HG02759 (cell line): Measurements from ENCODE around the gene PTPN11.
"Not testable (repeated sequence)": the region's sequence is repeated elsewhere in the genome, so short reads cannot be mapped to it uniquely, and the experiment has no call there.

Experiments
- ATAC-seq: cut with Tn5 transposase; IDR thresholded peaks from one replicate; pipeline ENCODE4 v1.9.1; 2021; ENCODE audit warnings: mild to moderate bottlenecking, moderate library complexity; ENCODE audit not compliant: unreplicated experiment

The PTPN11 gene

DNA sequence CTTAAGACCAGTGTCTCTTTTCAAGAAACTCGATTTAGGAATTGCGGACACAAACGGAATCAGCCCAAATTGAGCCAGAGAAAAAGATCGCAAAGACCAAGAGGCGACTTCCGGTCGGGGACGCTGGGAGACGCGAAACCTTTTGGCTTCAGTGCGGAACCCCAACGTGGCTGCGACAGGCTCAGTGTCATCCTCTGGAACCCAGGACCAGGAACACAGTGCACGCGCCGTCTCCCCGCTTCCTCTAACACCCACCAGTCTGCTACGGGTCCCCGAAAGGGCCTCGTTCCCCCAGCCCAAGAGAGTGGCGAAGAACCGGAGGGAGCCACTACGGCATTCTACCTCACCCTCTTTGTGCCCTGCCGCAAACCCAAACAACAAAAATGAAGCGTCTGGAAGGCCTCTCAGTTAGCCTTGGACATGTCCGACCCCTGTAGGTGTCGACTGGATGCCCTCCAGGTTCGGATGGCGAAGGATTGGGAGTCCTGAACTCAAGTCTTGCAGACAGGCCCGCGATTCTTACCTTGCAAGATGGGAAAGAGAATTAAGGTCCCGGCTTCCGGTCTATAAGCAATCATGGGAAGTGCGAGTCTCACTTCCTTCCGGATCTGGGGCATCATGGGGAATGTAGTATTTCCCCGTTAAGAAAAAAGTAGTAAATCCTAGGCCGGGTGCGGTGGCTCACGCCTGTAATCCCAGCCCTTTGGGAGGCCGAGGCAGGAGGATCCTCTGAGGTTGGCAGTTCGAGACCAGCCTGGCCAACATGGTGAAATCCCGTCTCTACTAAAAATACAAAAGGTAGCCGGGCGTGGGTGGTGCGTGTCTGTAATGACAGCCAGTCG is 9.5 kb upstream of the PTPN11 start, which contains the start of gene RPL6:
TSS of gene RPL6 (minus strand) at position 542 of the 842 bp plus-strand sequence. CDS start 949 bp downstream, outside the sequence.
- peak; percentile 83 for ATAC-seq

DNA sequence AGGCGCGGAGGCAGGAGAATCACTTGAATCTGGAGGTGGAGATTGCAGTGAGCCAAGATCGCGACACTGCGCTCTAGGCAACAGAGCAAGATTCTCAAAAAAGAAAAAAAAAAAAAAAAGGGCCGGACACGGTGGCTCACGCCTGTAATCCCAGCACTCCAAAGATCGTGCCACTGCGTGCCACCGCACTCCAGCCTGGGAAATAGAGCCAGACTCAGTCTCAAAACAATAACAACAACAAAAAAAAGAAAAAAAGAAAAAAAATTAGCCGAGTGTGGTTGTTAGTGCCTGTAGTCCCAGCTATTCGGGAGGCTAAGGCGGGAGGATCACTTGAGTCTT is 8.9 kb upstream of the PTPN11 start:
- ATAC-seq = no peak

DNA sequence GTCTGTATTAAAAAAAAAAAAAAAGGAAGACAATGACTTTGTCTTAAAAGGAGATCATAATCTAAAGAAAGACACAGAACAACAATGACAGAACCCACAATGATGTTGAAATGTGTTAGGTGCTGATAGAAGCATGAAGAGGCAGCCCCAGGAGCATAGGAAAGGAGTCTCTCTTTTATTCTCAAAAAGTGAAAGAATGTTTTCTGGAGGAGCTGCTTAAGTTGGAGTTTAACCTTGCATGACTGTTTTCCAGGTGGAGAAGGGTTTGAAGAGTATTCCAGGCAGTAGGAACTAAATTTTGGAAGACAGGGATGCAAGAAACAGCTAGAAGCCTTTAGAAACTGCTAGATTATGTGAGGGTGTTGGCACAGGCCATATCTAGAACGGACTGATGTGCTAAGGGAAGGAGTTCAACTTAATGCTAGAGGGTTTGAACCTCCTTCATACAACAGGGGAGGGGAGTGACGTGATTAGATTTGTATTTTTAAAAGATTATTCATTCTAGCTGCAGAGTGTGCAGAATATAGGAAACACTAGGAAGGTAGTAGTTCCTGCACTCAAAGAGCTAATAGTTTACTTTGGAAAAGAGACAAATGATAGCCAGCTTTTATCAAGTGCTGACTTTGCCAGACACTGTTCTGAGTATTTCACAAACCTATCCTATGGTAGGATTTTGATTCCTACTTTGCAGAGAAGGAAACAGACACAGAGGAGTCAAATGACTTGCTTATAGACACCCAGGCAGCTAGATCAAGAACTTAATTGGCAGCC is 4.7 kb upstream of the PTPN11 start:
- ATAC-seq = no peak

DNA sequence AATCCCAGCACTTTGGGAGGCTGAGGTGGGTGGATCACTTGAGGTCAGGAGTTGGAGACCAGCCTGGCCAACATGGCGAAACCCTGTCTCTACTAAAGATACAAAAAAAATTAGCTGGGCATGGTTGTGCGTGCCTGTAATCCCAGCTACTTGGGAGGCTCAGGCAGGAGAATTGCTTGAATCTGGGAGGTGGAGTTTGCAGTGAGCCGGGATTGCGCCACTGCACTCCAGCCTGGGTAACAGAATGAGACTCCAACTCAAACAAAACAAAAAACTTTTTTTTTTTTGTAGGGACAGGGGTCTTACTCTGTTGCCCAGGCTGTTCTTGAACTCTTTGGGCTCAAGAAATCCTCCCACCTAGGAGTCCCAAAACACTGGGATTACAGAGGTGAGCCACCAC is 3.3 kb upstream of the PTPN11 start:
- not testable (repeated sequence) for ATAC-seq

DNA sequence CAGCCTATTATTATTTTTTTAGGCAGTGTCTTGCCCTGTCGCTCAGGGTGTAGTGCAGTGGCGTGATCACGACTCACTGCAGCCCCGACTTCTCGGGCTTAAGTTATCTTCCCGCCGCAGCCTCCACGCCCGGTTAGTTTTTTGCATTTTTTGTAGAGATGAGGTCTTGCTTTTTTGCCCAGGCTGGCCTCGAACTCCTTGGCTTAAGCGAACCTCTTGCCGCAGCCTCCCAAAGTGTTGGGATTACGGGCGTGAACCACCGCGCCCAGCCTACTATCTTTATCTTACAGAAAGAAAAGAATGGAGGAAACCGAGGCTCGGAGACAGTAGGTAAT is 507 bp upstream of the PTPN11 start:
- no peak for ATAC-seq

DNA sequence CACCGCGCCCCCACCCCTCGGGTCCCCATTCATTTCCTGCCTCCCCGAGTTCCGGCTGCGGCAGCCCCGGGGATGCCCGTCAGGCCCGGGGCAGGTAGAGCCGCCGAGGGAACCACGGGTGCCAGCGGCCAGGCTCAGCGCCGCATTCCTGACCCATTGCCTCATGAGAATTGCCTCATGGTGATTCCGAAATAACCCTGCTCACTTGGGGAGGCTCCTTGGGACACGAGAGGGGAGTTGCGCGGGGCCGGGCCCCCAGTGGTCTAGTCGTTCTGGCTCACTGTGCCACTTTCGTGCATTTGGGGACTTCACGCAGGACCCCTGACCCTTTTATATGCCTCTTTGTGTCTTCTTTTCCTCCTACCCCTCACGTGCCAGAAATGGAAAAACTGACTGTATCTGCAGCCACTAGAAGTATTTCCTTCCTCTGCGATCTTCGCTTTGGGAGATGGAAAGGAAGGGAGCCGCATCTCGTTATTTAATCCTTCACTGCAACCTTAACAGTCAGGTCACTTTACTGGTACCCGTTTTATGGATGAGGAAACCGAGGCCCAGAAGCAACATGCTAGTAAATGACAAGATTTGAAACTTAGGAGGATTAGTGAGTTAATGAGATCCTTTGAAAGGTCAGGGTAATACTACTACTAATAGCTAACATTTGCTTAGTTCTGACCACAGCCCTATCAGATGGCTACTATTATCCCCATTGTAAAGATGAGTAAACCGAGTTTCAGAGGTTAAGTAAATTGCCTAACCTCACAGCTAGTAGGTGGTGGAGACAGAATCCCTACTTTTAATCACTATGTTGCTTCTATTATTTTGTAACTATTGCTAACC is 768 bp downstream of the PTPN11 start:
- ATAC-seq = no peak

DNA sequence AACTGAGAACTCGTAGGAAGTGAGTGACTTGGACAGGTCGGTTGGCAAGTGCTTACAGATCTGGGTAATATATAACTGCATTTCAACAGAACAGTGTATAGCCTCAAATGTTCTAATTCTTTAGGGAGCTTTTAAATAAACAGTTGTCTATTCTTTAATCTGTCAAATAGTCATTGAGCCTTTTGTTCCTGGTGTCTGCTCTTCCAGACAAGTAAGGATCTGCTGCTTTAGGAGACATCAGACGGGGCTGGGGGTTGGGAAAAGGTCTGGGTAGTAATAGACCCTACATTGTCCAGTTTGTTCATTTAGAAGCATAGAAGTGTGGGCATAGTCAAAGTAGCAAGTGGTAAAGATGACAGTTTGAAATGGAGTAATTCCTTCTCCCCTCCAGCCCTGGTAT is 2.0 kb downstream of the PTPN11 start:
- ATAC-seq = no peak

DNA sequence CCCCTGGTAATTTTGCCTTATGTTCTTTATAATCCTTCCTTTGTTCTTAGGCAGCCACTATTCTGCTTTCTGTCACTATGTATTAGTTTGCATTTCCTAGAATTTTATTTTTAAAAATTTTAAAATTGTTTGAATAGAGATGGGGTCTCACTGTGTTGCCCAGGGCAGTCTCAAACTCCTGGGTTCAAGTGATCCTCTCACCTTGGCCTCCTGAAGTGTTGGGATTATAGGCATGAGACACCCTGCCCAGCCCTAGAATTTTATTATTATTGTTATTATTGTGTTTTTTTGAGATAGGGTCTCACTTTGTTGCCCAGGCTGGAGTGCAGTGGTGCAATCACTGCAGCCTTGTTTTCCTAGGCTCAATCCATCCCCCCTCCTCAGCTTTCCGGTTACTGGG is 2.6 kb downstream of the PTPN11 start:
- ATAC-seq = no peak

DNA sequence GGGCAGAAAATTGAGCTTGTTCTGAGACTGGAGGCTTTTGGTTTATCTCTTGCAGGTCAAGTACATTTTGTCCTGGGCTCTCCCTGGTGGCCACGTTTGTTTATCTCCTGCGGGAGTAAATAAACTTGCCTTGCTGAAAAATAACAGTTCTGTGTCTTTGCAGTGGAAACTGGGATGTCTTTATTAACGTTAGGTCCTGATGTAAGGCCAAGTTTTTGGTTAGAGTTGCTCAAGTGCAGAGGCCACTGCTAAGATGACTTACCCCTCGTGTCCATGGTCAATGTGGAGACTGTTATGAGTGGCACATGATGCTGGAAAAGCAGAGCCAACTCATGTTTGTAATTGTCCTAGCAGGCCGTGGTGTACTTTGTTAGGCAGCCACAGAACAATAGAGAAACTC is 3.8 kb downstream of the PTPN11 start:
- ATAC-seq = no peak

DNA sequence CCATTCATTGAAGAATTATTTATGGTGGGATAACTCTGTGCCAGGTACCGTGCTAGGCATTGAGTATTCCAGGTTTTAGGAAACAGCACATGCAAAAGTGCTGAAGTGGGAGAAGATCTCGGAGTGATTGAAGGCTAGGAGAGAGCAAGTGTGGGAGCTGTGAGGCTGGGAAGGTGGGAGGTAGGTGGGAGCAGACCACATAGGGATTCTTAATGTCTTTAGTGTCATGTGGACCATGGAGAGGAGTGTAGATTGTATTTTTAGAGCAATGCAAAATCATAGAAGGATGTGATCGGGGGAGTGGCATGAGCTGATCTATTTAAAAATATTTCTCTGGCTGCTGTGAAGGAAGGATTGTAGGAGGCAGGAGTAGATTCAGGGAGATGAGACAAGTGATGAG is 5.4 kb downstream of the PTPN11 start:
- ATAC-seq = no peak

DNA sequence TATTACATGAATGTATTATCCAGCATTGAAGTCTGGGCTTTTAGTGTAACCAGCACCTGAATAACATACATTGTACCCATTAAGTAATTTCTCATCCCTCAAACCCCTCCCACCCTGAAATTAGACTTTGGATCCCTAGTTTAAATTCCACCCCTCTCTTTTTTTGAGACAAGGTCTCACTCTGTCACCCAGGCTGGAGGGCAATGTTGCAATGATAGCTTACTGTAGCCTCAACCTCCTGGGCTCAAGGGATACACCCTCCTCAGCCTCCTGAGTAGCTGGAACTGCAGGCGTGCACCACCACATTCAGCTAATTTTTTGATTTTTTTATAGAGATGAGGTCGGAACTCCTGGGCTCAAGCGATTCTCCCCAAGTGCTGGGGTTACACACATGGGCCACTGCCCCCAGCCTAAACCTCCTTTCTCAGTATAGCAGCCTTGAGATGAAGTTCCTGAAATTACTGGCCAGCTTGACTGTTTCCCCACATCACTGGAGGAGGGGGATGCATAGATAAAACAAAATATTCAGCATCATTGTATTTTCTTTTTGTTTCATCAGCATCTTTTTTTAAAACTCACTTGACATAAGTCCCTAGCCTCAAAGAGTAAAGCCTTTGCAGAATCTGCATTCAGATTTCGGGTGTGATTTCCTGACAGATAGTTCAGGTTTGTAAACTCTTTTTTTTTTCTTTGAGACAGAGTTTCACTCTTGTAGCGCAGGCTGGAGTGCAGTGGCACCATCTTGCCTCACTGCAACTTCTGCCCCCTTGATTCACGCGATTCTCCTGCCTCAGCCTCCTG is 7.0 kb downstream of the PTPN11 start:
- ATAC-seq = no peak

DNA sequence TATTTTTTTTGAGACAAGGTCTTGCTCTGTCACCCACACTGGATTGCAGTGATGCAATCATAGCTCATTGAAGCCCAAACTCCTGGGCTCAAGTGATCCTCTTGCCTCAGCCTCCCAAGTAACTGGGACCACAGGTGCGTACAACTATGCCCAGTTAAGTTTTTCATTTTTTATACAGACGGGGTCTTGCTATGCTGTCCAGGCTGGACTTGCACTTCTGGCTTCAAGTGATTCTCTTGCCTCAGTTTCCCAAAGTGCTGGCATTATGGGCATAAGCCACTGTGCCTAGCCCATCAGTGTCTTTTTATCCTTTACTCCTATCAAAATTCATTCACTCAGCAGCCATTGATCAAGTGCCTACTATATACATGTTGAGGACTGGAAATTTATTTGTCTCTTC is 9.0 kb downstream of the PTPN11 start:
- ATAC-seq = no peak

DNA sequence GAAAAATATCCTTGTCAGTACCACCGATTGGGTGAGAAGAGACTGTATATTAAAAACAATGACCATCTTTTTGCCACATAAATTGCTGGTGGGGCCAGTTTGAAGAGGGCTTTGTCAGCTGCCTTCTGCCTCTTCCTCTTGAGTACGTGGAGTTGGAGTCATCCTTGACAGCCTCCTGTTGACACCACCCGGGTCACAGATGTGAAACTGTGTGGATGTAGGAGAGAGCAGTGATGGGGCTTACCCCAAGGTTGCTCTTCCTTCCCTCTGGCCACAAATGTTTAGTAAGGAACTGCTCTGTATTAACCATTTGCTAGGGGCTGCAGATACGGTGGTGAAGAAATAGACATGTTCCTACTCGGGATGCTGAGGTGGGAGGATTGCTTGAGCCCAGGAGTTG is 12.2 kb downstream of the PTPN11 start:
- ATAC-seq = no peak

DNA sequence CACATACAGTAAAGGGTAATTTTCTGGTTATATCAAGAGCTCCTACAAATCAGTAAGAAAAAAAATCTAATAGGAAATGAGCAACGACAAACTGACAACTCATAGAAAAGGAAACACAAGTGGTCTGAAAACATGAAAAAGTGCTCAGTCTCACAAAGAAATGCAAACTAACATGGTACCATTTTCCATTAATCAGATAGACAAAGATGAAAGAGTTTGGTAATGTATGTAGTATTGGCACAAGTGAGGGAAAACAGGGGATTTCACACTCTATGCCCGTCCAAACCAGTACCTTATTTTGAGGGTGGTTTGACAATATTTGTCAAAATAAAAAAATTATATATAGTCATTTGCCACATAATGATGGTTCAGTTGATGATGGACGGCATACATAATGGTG is 13.2 kb downstream of the PTPN11 start:
- no peak for ATAC-seq

DNA sequence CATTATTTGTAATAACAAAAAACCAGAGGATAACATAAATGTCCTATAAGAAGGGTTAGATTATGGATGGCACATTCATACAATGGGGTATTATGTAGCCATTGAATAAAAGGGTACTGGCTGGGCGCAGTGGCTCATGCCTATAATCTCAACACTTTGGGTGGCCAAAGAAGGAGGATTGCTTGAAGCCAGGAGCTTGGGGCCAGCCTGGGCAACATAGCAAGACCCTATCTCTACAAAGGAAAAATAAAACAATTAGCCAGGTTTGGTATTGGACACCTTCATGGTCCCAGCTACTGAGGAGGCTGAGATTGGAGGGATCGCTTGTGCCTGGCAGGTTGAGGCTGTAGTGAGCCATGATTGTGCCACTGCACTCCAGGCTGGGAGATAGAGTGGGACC is 14.8 kb downstream of the PTPN11 start:
- ATAC-seq = no peak

DNA sequence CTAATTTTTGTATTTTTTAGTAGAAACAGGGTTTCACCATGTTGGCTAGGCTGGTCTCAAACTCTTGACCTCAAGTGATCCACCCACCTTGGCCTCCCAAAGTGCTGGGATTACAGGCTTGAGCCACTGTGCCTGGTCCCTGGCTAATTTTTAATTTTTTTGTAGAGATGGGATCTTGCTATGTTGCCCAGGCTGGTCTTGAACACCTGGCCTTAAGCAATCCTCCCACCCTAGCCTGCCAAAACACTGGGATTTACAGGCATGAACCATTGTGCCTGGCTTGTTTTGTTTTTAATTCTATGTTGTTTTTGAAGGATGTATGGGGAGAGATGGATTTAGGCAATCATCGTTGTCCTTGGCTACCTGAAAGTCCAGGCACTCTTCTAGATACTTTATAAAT is 19.9 kb downstream of the PTPN11 start:
- not testable (repeated sequence) for ATAC-seq

DNA sequence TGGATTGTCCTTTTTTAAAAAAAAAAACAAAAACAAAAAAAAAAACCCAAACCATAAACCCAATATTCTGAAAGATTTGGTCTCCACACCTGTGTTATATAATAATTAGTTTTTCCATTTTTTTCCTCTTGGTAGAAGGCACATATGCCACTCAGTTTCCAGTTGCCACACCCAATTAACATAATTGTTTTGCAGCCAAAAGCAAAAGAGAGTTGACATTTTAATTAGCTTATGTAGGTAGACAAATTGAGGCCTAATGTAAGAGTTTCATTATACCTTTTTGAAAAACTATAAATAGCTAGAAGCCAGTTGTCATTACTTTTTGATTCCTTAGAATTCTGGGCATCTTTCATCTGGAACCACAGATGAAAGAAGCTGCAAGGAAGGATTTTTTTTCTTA is 21.0 kb downstream of the PTPN11 start:
- no peak for ATAC-seq

DNA sequence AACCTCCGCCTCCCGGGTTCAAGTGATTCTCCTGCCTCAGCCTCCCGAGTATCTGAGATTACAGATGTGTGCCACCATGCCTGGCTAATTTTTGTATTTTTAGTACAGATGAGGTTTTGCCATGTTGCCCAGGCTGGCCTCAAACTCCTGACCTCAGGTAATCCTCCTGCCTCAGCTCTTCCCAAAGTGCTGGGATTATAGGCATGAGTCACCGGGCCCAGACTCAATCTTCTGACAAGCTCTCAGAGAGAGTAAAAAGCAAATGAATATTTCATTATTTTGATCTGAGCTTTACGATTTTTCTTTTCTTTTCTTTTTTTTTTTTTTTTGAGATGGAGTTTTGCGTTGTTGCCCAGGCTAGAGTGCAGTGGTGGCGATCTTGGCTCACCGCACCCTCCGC is 21.9 kb downstream of the PTPN11 start:
- ATAC-seq = not testable (repeated sequence)

DNA sequence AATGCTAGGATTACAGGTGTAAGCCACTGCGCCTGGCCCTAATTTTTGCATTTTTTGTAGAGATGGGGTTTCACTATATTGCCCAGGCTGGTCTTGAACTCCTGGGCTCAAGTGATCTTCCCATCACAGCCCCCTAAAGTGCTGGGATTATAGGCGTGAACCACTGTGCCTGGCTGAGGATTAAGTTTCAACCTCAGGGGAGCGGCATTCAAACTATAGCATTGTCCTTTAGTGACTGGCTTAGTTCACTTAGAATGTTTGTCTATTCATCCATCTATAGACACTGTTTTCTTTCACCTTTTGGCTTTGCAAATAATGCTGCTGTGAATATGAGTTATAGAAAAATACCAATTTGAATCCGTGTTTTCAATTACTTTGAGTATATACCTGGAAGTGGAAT is 25.2 kb downstream of the PTPN11 start:
- ATAC-seq = no peak

DNA sequence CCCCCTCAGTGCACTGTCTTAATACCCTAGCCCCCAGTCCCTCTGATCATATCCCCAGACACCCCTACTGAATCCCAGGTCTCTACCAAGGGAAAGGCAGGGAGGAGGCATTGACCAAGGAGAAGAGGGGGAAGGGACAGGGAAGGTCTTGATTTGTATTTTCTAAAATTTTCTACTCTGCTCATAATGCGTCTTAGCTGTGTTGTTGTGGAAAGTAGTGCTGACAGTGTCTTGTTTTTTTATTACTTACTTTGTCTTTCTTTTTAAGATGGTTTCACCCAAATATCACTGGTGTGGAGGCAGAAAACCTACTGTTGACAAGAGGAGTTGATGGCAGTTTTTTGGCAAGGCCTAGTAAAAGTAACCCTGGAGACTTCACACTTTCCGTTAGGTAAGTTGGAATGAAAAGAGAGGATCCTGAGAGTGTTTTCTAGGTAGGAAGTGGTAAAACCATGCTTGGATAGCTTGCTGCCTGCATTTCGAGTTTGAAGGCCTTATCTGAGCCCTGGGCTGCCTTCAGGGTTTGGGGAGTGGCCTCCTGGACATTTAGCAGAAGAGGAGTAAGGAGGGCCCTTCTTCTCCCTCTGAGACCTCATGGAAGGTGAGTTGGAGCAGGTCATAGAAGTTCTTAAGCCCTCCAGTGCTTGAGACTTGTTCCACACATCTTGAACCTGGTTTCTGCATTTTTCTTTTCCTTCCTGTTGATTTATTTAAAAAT is 27.4 kb downstream of the PTPN11 start:
- ATAC-seq = no peak
